H1 (cell line): ENCODE results near the gene SF3A2. TPM values are rescaled to one million over a fixed set of nuclear protein-coding genes. Genes with fewer than 3 reads are reported as not detected.

Source experiments
- polyA plus RNA-seq, 7 experiments: library from polyadenylated mRNA; depleted of rRNA in 3 of 7; stranded (reverse) in 5 of 7; unstranded in 2 of 7; fragments of >200 nt in 5 of 7; fragments of 200-250 nt in 2 of 7; gene quantifications; 1 replicate in 5 of 7; 2 replicates in 1 of 7; 4 replicates in 1 of 7; pipeline versions ENCODE4 v1.2.1 to v1.2.3, GENCODE V29; 2011 to 2013; ENCODE audit warnings: missing spikeins in 2 of 7, mixed read lengths in 2 of 7
- total RNA-seq: library from RNA; stranded (reverse); fragmentation: NEBNext Ultra II Directional; extraction: Animal tissue kit (Norgen Biotek cat#: 25700); gene quantifications from 2 replicates; pipeline ENCODE4 v1.2.1, GENCODE V29; 2021
- TF ChIP-seq, protein P1 (sequence below), 3 experiments: IDR thresholded peaks; 1 replicate in 2 of 3; 2 replicates in 1 of 3; pipeline versions ENCODE4 v1.5.1 to v1.6.1; 2011; ENCODE audit warnings: low read length in 3 of 3, mild to moderate bottlenecking in 3 of 3, inconsistent platforms in 2 of 3, low read depth in 1 of 3, moderate library complexity in 1 of 3; ENCODE audit not compliant: insufficient read depth in 1 of 3; ENCODE audit errors: control extremely low read depth in 1 of 3

The SF3A2 gene
- total and polyA plus RNA-seq, 2 of the 8 experiments (the other 6 are each of a cell fraction or from before 2014, with no cell fraction given), result 15.3 to 146 TPM

DNA sequence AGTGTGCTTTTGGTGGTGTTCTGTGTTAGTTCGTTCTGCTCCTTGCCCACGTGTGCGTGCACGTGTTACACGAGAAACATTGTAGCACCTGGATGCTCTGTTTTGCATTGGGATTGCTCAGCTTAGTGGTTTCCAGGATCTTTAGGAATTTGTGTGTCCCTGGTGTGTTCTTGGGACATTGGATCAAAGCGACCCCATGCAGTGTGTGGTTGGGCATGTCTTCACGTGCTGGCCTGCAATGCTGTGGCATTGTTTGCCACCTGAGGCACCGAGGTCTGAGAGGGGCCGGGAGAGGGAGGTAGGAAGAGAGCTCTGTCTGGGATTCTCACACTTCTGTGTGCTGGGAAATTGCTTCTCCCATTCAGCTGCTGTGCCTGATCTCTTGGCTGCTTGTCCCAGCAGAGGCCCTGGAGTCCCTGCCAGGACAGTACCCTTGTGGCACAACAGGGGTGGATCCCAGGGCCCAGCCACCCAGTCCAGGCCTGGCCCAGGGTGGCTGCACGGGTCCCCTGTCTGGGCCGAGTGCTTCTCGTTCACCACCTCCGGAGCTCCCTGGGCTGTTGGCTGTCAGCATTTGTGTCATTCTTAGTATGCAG, 11.8 kb upstream of the SF3A2 start (continued):
- TF ChIP-seq, protein P1, sequence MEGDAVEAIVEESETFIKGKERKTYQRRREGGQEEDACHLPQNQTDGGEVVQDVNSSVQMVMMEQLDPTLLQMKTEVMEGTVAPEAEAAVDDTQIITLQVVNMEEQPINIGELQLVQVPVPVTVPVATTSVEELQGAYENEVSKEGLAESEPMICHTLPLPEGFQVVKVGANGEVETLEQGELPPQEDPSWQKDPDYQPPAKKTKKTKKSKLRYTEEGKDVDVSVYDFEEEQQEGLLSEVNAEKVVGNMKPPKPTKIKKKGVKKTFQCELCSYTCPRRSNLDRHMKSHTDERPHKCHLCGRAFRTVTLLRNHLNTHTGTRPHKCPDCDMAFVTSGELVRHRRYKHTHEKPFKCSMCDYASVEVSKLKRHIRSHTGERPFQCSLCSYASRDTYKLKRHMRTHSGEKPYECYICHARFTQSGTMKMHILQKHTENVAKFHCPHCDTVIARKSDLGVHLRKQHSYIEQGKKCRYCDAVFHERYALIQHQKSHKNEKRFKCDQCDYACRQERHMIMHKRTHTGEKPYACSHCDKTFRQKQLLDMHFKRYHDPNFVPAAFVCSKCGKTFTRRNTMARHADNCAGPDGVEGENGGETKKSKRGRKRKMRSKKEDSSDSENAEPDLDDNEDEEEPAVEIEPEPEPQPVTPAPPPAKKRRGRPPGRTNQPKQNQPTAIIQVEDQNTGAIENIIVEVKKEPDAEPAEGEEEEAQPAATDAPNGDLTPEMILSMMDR (IDR thresholded peaks at IDR 0.05; ENCODE audit: control extremely low read depth in 1 of 3, insufficient read depth in 1 of 3, low read depth in 1 of 3, low read length in 3 of 3), result no peak
